ENCODE data around the gene MFAP2. TPM values are rescaled to one million over a fixed set of nuclear protein-coding genes. Genes with fewer than 3 reads are reported as not detected.

Gene MFAP2
- total RNA-seq (not detected), polyA plus RNA-seq (under 1 TPM in 1 of 2 donors, not detected in 1; 0.76 TPM), total RNA-seq (not detected)

GRCh38 chr1:16980473-16981268 is at the start of gene MFAP2:
Gene MFAP2, minus strand, starts transcription at chr1:16980620. Its CDS starts 2,347 bp downstream, at chr1:16978273.
- peak within 1 kb of the TSS in 2 of 9 donors; percentile 49 to 82 for H3K27ac Mint-ChIP-seq
- Histone ChIP-seq H3K4me3 (ENCODE audit: low read length) (no peak within 1 kb of the TSS), H3K4me1 (ENCODE audit: control insufficient read depth in 2 of 2, insufficient read depth in 2 of 2, low read length in 2 of 2) (no peaks in the 10 kb centered on the region), H3K27me3 (ENCODE audit: control insufficient read depth in 2 of 2, insufficient read depth in 2 of 2, low read length in 2 of 2) (no peaks in the 10 kb centered on the region), H3K36me3 (ENCODE audit: control insufficient read depth in 2 of 3, insufficient read depth in 3 of 3, low read length in 3 of 3) (peaks cover 0 to 2% (median 0%) of the 10 kb centered on the region in 3 experiments), H3K27ac (ENCODE audit: low read depth, low read length) (no peak within 1 kb of the TSS), H3K9me3 (ENCODE audit: control insufficient read depth in 2 of 3, low read length in 3 of 3) (no peaks in the 10 kb centered on the region)
- POLR2A ChIA-PET = interaction anchor here (0.7 to 1.1 kb wide), 3 partner anchors 9 to 38 kb away, joined by 3 read pairs; no protein-coding TSS in a partner anchor
- peak in 1 of 9 donors; percentile 9 for DNase-seq
- H3K27me3 Mint-ChIP-seq = peaks cover 18 to 37% (median 21%) of the 10 kb centered on the region in 5 donors
- ATAC-seq = peak; percentile 36
- H3K4me1 Mint-ChIP-seq = peaks cover 6 to 11% (median 10%) of the 10 kb centered on the region in 7 donors
- CTCF ChIA-PET = no interaction called here
- intact Hi-C loops (cut with micrococcal nuclease) = no loop called here
- peak within 1 kb of the TSS; percentile 54 to 90 (median 76) for H3K4me3 Mint-ChIP-seq
- H3K36me3 Mint-ChIP-seq = peaks cover 0 to 7% (median under 1%) of the 10 kb centered on the region in 5 donors
- no peaks in the 10 kb centered on the region for H3K9me3 Mint-ChIP-seq

GRCh38 chr1:17030206-17030605 is 49.8 kb upstream of the MFAP2 start:
- ChIA-PET POLR2A (no interaction called here), CTCF (no interaction called here)
- no peaks in the 10 kb centered on the region for H3K9me3 Mint-ChIP-seq
- intact Hi-C loops (cut with micrococcal nuclease) = no loop called here
- no peaks in the 10 kb centered on the region for H3K27me3 ChIP-seq (ENCODE audit: control insufficient read depth in 2 of 2, insufficient read depth in 2 of 2, low read length in 2 of 2)
- H3K27ac ChIP-seq (ENCODE audit: low read depth, low read length) = no peak overlapping the region
- no peak overlapping the region for H3K27ac Mint-ChIP-seq
- DNase-seq (no peak), ATAC-seq (no peak)
- H3K36me3 ChIP-seq (ENCODE audit: control insufficient read depth in 2 of 3, insufficient read depth in 3 of 3, low read length in 3 of 3) = peaks cover 9 to 81% (median 14%) of the 10 kb centered on the region in 3 experiments
- no peaks in the 10 kb centered on the region for H3K9me3 ChIP-seq (ENCODE audit: control insufficient read depth in 2 of 3, low read length in 3 of 3)
- no peaks in the 10 kb centered on the region for H3K27me3 Mint-ChIP-seq
- no peak overlapping the region for H3K4me3 Mint-ChIP-seq
- H3K36me3 Mint-ChIP-seq = peaks cover 0 to 27% (median 11%) of the 10 kb centered on the region in 5 donors
- H3K4me3 ChIP-seq (ENCODE audit: low read length) = no peak overlapping the region
- peaks cover 0 to 7% (median 0%) of the 10 kb centered on the region in 7 donors for H3K4me1 Mint-ChIP-seq
- no peaks in the 10 kb centered on the region for H3K4me1 ChIP-seq (ENCODE audit: control insufficient read depth in 2 of 2, insufficient read depth in 2 of 2, low read length in 2 of 2)

- no peaks in the 10 kb centered on the region for H3K27me3 ChIP-seq (ENCODE audit: control insufficient read depth in 2 of 2, insufficient read depth in 2 of 2, low read length in 2 of 2)
- Mint-ChIP-seq H3K4me1 (peaks cover 0 to 6% (median 0%) of the 10 kb centered on the region in 7 donors), H3K4me3 (no peak overlapping the region), H3K36me3 (peaks cover 5 to 37% (median 13%) of the 10 kb centered on the region in 5 donors), H3K27ac (peak overlapping the region in 1 of 9 donors; percentile 13), H3K9me3 (no peaks in the 10 kb centered on the region), H3K27me3 (no peaks in the 10 kb centered on the region)
- ATAC-seq = no peak
- ChIA-PET POLR2A (interaction anchor here (0.6 kb wide), 1 partner anchor 1403 kb away, joined by 3 read pairs; no protein-coding TSS in a partner anchor), CTCF (no interaction called here)
- intact Hi-C loops (cut with micrococcal nuclease) = no loop called here
- H3K27ac ChIP-seq (ENCODE audit: low read depth, low read length) = no peak overlapping the region
- peaks cover 14 to 85% (median 20%) of the 10 kb centered on the region in 3 experiments for H3K36me3 ChIP-seq (ENCODE audit: control insufficient read depth in 2 of 3, insufficient read depth in 3 of 3, low read length in 3 of 3)
- no peaks in the 10 kb centered on the region for H3K4me1 ChIP-seq (ENCODE audit: control insufficient read depth in 2 of 2, insufficient read depth in 2 of 2, low read length in 2 of 2)
- no peak overlapping the region for H3K4me3 ChIP-seq (ENCODE audit: low read length)
- no peak for DNase-seq
- no peaks in the 10 kb centered on the region for H3K9me3 ChIP-seq (ENCODE audit: control insufficient read depth in 2 of 3, low read length in 3 of 3)
These were observed 48.3 kb upstream of the MFAP2 start for GRCh38 chr1:17028662-17029188.

DNA sequence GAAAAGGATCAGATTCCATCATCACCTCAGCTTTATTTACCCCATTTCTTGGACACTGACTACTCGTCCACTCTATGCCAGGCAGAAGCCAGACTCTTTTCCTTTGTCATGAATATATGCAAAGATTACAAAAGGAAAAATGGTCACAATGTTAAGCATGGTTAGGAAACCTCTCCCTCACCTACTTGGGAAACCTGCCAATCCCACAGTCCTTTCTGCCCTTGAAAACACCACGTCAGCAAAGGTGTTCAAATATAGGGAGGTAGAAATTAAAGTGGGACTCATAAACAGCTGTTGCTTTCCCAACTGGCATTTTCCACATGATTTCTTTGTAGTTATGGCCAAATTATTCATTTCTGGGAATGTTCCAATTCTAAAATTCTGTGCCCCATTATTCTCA is 47.5 kb upstream of the MFAP2 start:
- Histone ChIP-seq H3K4me1 (ENCODE audit: control insufficient read depth in 2 of 2, insufficient read depth in 2 of 2, low read length in 2 of 2) (no peaks in the 10 kb centered on the region), H3K27ac (ENCODE audit: low read depth, low read length) (no peak overlapping the region), H3K4me3 (ENCODE audit: low read length) (no peak overlapping the region), H3K9me3 (ENCODE audit: control insufficient read depth in 2 of 3, low read length in 3 of 3) (no peaks in the 10 kb centered on the region), H3K27me3 (ENCODE audit: control insufficient read depth in 2 of 2, insufficient read depth in 2 of 2, low read length in 2 of 2) (no peaks in the 10 kb centered on the region), H3K36me3 (ENCODE audit: control insufficient read depth in 2 of 3, insufficient read depth in 3 of 3, low read length in 3 of 3) (peaks cover 20 to 86% (median 22%) of the 10 kb centered on the region in 3 experiments)
- H3K4me1 Mint-ChIP-seq = peaks cover 0 to 6% (median 0%) of the 10 kb centered on the region in 7 donors
- no peaks in the 10 kb centered on the region for H3K27me3 Mint-ChIP-seq
- peak overlapping the region in 1 of 9 donors; percentile 29 for H3K27ac Mint-ChIP-seq
- POLR2A ChIA-PET = interaction anchor here (0.6 kb wide), 1 partner anchor 425 kb away, joined by 3 read pairs; no protein-coding TSS in a partner anchor
- H3K36me3 Mint-ChIP-seq = peaks cover 5 to 45% (median 15%) of the 10 kb centered on the region in 5 donors
- H3K4me3 Mint-ChIP-seq = no peak overlapping the region
- intact Hi-C loops (cut with micrococcal nuclease) = no loop called here
- DNase-seq = no peak
- CTCF ChIA-PET = no interaction called here
- no peaks in the 10 kb centered on the region for H3K9me3 Mint-ChIP-seq
- no peak for ATAC-seq

GRCh38 chr1:17027403-17027802 is 47.0 kb upstream of the MFAP2 start:
- H3K27me3 ChIP-seq (ENCODE audit: control insufficient read depth in 2 of 2, insufficient read depth in 2 of 2, low read length in 2 of 2) = no peaks in the 10 kb centered on the region
- H3K27ac ChIP-seq (ENCODE audit: low read depth, low read length) = no peak overlapping the region
- DNase-seq (no peak), ATAC-seq (no peak)
- CTCF ChIA-PET = no interaction called here
- Mint-ChIP-seq H3K27me3 (no peaks in the 10 kb centered on the region), H3K36me3 (peaks cover 5 to 49% (median 15%) of the 10 kb centered on the region in 5 donors), H3K9me3 (no peaks in the 10 kb centered on the region), H3K27ac (peak overlapping the region in 2 of 9 donors; percentile 25 to 29), H3K4me3 (no peak overlapping the region), H3K4me1 (peaks cover 0 to 6% (median 0%) of the 10 kb centered on the region in 7 donors)
- H3K36me3 ChIP-seq (ENCODE audit: control insufficient read depth in 2 of 3, insufficient read depth in 3 of 3, low read length in 3 of 3) = peaks cover 20 to 86% (median 26%) of the 10 kb centered on the region in 3 experiments
- no peak overlapping the region for H3K4me3 ChIP-seq (ENCODE audit: low read length)
- H3K9me3 ChIP-seq (ENCODE audit: control insufficient read depth in 2 of 3, low read length in 3 of 3) = no peaks in the 10 kb centered on the region
- POLR2A ChIA-PET = no interaction called here
- H3K4me1 ChIP-seq (ENCODE audit: control insufficient read depth in 2 of 2, insufficient read depth in 2 of 2, low read length in 2 of 2) = no peaks in the 10 kb centered on the region
- intact Hi-C loops (cut with micrococcal nuclease) = no loop called here

GRCh38 chr1:17024721-17025120 is 44.3 kb upstream of the MFAP2 start:
- Mint-ChIP-seq H3K4me3 (no peak overlapping the region), H3K27ac (peak overlapping the region in 4 of 9 donors; percentile 28 to 66 (median 45)), H3K27me3 (no peaks in the 10 kb centered on the region), H3K4me1 (peaks cover 0 to 7% (median 0%) of the 10 kb centered on the region in 7 donors), H3K36me3 (peaks cover 5 to 60% (median 18%) of the 10 kb centered on the region in 5 donors), H3K9me3 (no peaks in the 10 kb centered on the region)
- Histone ChIP-seq H3K36me3 (ENCODE audit: control insufficient read depth in 2 of 3, insufficient read depth in 3 of 3, low read length in 3 of 3) (peaks cover 32 to 96% (median 41%) of the 10 kb centered on the region in 3 experiments), H3K9me3 (ENCODE audit: control insufficient read depth in 2 of 3, low read length in 3 of 3) (no peaks in the 10 kb centered on the region), H3K4me3 (ENCODE audit: low read length) (no peak overlapping the region), H3K27me3 (ENCODE audit: control insufficient read depth in 2 of 2, insufficient read depth in 2 of 2, low read length in 2 of 2) (no peaks in the 10 kb centered on the region), H3K4me1 (ENCODE audit: control insufficient read depth in 2 of 2, insufficient read depth in 2 of 2, low read length in 2 of 2) (no peaks in the 10 kb centered on the region), H3K27ac (ENCODE audit: low read depth, low read length) (no peak overlapping the region)
- ChIA-PET POLR2A (no interaction called here), CTCF (no interaction called here)
- no peak for ATAC-seq
- intact Hi-C loops (cut with micrococcal nuclease) = no loop called here
- no peak for DNase-seq
